Measurements from ENCODE around the gene ARFGAP1. TPM values are rescaled to one million over a fixed set of nuclear protein-coding genes. Genes with fewer than 3 reads are reported as not detected.

ARFGAP1 gene
- total and polyA plus RNA-seq, 2 of the 8 experiments (the other 6 are each of a cell fraction or from before 2014, with no cell fraction given) = 93.7 to 100 TPM

DNA sequence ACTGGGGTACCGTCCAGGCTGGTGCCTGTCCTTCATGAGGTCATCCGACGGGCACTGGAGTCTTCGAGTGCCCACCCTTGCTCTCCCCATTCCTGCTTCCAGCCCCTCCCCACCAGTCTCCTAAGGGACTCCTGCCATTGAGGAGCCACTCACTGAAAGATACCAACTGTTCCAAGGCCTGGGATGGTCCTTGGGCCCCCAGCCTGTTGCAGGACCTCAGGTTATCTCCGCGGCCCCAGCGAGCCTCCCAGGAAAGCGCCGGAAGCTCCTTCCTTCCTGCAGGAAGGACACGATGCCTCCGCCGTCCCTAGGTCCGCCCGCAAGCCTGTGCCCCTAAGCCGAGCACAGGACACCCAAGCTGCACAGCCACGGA lies 19.6 kb upstream of the ARFGAP1 start:
- Histone ChIP-seq H3K9me3 (ENCODE audit: insufficient read depth in 2 of 2, low read depth in 1 of 2, low read length in 1 of 2) (no peaks in the 10 kb centered on the region), H3K4me1 (replicated peaks in 1 of 4; ENCODE audit: control insufficient read depth in 3 of 4, insufficient read depth in 4 of 4, low read length in 3 of 4) (peaks cover 2 to 21% (median 15%) of the 10 kb centered on the region in 4 experiments), H2AFZ (ENCODE audit: low read length) (peak overlapping the region; percentile 35; the same call in 1 of the 2 replicates), H3K14ac (ENCODE audit: insufficient read length) (no peak overlapping the region), H4K5ac (ENCODE audit: insufficient read length, low read depth, low read length) (peak overlapping the region; percentile 13), H2AK5ac (ENCODE audit: low read depth, low read length) (peak overlapping the region; percentile 77; the same call in 1 of the 2 replicates), H2BK20ac (ENCODE audit: low read length) (peak overlapping the region; percentile 75), H3K27ac (ENCODE audit: low read depth, low read length) (no peak overlapping the region), H2BK15ac (ENCODE audit: low read length) (peak overlapping the region; percentile 81; the same call in 1 of the 2 replicates), H2BK5ac (ENCODE audit: low read depth, low read length) (peak overlapping the region; percentile 58; the same call in 1 of the 2 replicates), H3K4me2 (ENCODE audit: insufficient read depth in 1 of 2, low read depth in 2 of 2, low read length in 2 of 2) (peak overlapping the region; percentile 79 to 97), H2BK120ac (replicated peaks; ENCODE audit: low read depth, low read length) (no peak overlapping the region), H3K79me2 (ENCODE audit: control insufficient read depth in 1 of 2, insufficient read depth in 2 of 2, low read length in 2 of 2) (no peaks in the 10 kb centered on the region), H4K91ac (replicated peaks; ENCODE audit: insufficient read length, low read length) (peak overlapping the region; percentile 59), H4K8ac (ENCODE audit: extremely low read depth, insufficient read depth, low read length) (peak overlapping the region; percentile 63; the same call in 1 of the 2 replicates), H3K4me3 (ENCODE audit: extremely low read depth in 1 of 4, insufficient read depth in 2 of 4, low read depth in 3 of 4, low read length in 4 of 4) (peak overlapping the region; percentile 31 to 67 (median 54)), H3K4ac (replicated peaks; ENCODE audit: insufficient read length, low read depth, low read length) (no peak overlapping the region), H3K23ac (ENCODE audit: insufficient read length) (no peak overlapping the region), H4K20me1 (replicated peaks in 1 of 2; ENCODE audit: control insufficient read depth in 1 of 2, insufficient read depth in 2 of 2, low read length in 2 of 2) (peaks cover 0 to 4% of the 10 kb centered on the region in 2 experiments), H2BK12ac (ENCODE audit: low read depth, low read length) (peak overlapping the region; percentile 78; the same call in 1 of the 2 replicates), H3K18ac (ENCODE audit: extremely low read depth, low read length) (peak overlapping the region; percentile 78), H3K56ac (replicated peaks; ENCODE audit: insufficient read length, low read depth, low read length) (no peak overlapping the region), H3K9ac (replicated peaks in 1 of 4; ENCODE audit: extremely low read depth in 1 of 4, low read depth in 3 of 4, low read length in 3 of 4) (no peak overlapping the region), H3K79me1 (ENCODE audit: low read depth, low read length) (no peaks in the 10 kb centered on the region; the same call in 1 of the 2 replicates), H3K27me3 (replicated peaks in 1 of 4; ENCODE audit: control insufficient read depth in 3 of 4, extremely low read depth in 1 of 4, insufficient read depth in 3 of 4, low read length in 3 of 4) (peaks cover 4 to 51% (median 40%) of the 10 kb centered on the region in 4 experiments), H3K23me2 (ENCODE audit: low read depth, low read length) (peaks cover 13% of the 10 kb centered on the region; the same call in 1 of the 2 replicates), H3K36me3 (ENCODE audit: control insufficient read depth in 2 of 4, insufficient read depth in 4 of 4, low read length in 3 of 4) (no peaks in the 10 kb centered on the region; a peak in 1 of 8 replicates)
- DNase-seq (ENCODE audit: low read depth in 1 of 2, low spot score in 2 of 2) = no peak
- POLR2A ChIA-PET (ENCODE audit: partially characterized antibody) = interaction anchor here (0.6 to 4.7 kb wide), 8 partner anchors 10 to 196 kb away, joined by 3 to 21 read pairs (median 7); partner anchors contain the start of genes ARFGAP1 and BIRC7
- FAIRE-seq = no peak
- CTCF ChIA-PET (ENCODE audit: partially characterized antibody) = interaction anchor here (0.6 to 6.8 kb wide), 13 partner anchors 9 to 574 kb away, joined by 3 to 87 read pairs (median 5); partner anchors contain the start of gene BIRC7
- peak; percentile 44 for TF ChIP-seq EZH2 (IDR thresholded peaks at IDR 0.05; ENCODE audit: low read depth, low read length, severe bottlenecking)
- TF ChIP-seq TAF7 (optimal IDR thresholded peaks at IDR 0.05; ENCODE audit: borderline replicate concordance, low read depth, low read length) = no peak
- TF ChIP-seq POU5F1 (IDR thresholded peaks at IDR 0.05; ENCODE audit: low read depth, low read length) = no peak
- TF ChIP-seq SP1 (IDR thresholded peaks at IDR 0.05; ENCODE audit: low read depth, low read length) = no peak
- TF ChIP-seq CTBP2 (IDR thresholded peaks at IDR 0.05; ENCODE audit: borderline replicate concordance, insufficient read depth, insufficient read length, low read length) = no peak
- 19% methylated on average over 15 of the region's 16 CpGs; no CpG with 5 or more reads in 1 of the 2 experiments for WGBS, 2 experiments (ENCODE audit: extremely low coverage in 1 of 2, insufficient coverage in 1 of 2, insufficient read length in 1 of 2, insufficient replicate concordance in 2 of 2, low coverage in 1 of 2, low lambda C conversion rate in 2 of 2, missing lambda C conversion rate in 1 of 2)
